Adrenal gland (tissue), 5 donors: ENCODE data around the gene GRPEL1.
"Not testable (repeated sequence)": the region's sequence is repeated elsewhere in the genome, so short reads cannot be mapped to it uniquely, and the experiment has no call there.

Experiments used
- CTCF ChIP-seq, 6 experiments: fragments of 450-650 bp in 4 of 6; fragments of 200-600 bp in 2 of 6; sonication (generic) in 1 of 6; IDR thresholded peaks; 1 replicate in 5 of 6; 2 replicates in 1 of 6; pipeline versions ENCODE4 v1.5.1 to v1.8.0; 2016 to 2021; ENCODE audit warnings: antibody characterized with exemption in 6 of 6, mild to moderate bottlenecking in 2 of 6, moderate library complexity in 1 of 6
- POLR2A ChIP-seq, 2 donors: fragments of 450-650 bp; IDR thresholded peaks; one replicate each; pipeline ENCODE4 v1.6.1; 2017; ENCODE audit warnings: antibody characterized with exemption in 2 of 2, mild to moderate bottlenecking in 2 of 2, moderate library complexity in 1 of 2
- donor health status: DM: no; HTN: no; CAD: no.

DNA sequence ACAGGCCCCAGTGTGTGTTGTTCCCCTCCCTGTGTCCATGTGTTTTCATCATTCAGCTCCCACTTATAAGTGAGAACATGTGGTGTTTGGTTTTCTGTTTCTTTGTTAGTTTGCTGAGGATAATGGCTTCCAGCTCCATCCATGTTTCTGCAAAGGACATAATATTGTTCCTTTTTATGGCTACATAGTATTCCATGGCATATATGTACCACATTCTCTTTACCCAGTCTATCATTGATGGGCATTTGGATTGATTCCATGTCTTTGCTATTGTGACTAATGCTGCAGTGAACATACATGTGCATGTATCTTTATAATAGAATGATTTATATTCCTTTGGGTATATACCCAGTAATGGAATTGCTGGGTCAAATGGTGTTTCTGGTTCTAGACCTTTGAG is 11.6 kb upstream of the GRPEL1 start:
- TF ChIP-seq CTCF, POLR2A (IDR thresholded peaks at IDR 0.05): not testable (repeated sequence)
